ENCODE results near the gene GATAD2B. TPM values are rescaled to one million over a fixed set of nuclear protein-coding genes. Genes with fewer than 3 reads are reported as not detected.
"Not testable (repeated sequence)": the region's sequence is repeated elsewhere in the genome, so short reads cannot be mapped to it uniquely, and the experiment has no call there.

The GATAD2B gene
- total RNA-seq, 5 donors from 2014 or later (not counting 1 experiment from before 2014, with no cell fraction given), result 94.6 to 107 (median 103) TPM

GRCh38 chr1:153895866-153896265 lies 26.9 kb downstream of the GATAD2B start:
- peaks cover 2 to 30% of the 10 kb centered on the region in 2 donors for H3K36me3 ChIP-seq (ENCODE audit: control insufficient read depth in 2 of 2, extremely low read depth in 1 of 2, insufficient read depth in 1 of 2, low read length in 1 of 2)
- not testable (repeated sequence) for H3K27ac ChIP-seq (ENCODE audit: low read length); H3K4me3 ChIP-seq (ENCODE audit: control insufficient read depth in 1 of 2, extremely low read depth in 1 of 2, low read length in 1 of 2); DNase-seq; H3K9me3 ChIP-seq; H3K27me3 ChIP-seq (replicated peaks in 1 of 2; ENCODE audit: control insufficient read depth in 2 of 2, extremely low read depth in 1 of 2, insufficient read depth in 2 of 2, low read length in 1 of 2); H3K9me3 Mint-ChIP-seq; H3K4me3 Mint-ChIP-seq; H3K27me3 Mint-ChIP-seq; H3K4me1 ChIP-seq (ENCODE audit: control insufficient read depth in 1 of 2, extremely low read depth in 1 of 2, insufficient read depth in 2 of 2, low read length in 2 of 2)
- no CpG with 5 or more reads among the region's 1 CpG for WGBS (ENCODE audit: insufficient coverage)
- H3K36me3 Mint-ChIP-seq, result peaks cover 15% of the 10 kb centered on the region
- POLR2A ChIA-PET, result interaction anchor here (0.6 kb wide), 2 partner anchors 27 to 296 kb away, joined by 4 read pairs; partner anchors contain the start of gene TPM3 (in 1 of the 2)
- H3K4me1 Mint-ChIP-seq, result peaks cover 23 to 33% (median 32%) of the 10 kb centered on the region in 3 donors
- peak overlapping the region in 1 of 2 donors; percentile 48 for H3K27ac Mint-ChIP-seq
- peak in 2 of 4 experiments; percentile 38 to 40 for ATAC-seq (replicated peaks in 1 of 4)
- CTCF ChIA-PET, result interaction anchor here in 1 of 2 donors (0.6 to 0.7 kb wide), 2 partner anchors 1161 to 1625 kb away, joined by 3 read pairs; no protein-coding TSS in a partner anchor

GRCh38 chr1:153891042-153891441 lies 31.7 kb downstream of the GATAD2B start:
- H3K36me3 ChIP-seq (ENCODE audit: control insufficient read depth in 2 of 2, extremely low read depth in 1 of 2, insufficient read depth in 1 of 2, low read length in 1 of 2), result peaks cover 5 to 20% of the 10 kb centered on the region in 2 donors
- Mint-ChIP-seq H3K4me1 (peaks cover 49 to 53% (median 51%) of the 10 kb centered on the region in 3 donors), H3K36me3 (peaks cover 25% of the 10 kb centered on the region), H3K27ac (peak overlapping the region in 1 of 2 donors; percentile 16)
- 100% methylated on average over 1 of the region's 7 CpGs for whole genome bisulfite sequencing (ENCODE audit: insufficient coverage)
- H3K27me3 Mint-ChIP-seq; DNase-seq; H3K4me3 Mint-ChIP-seq; H3K9me3 ChIP-seq; ATAC-seq (replicated peaks in 1 of 4); H3K9me3 Mint-ChIP-seq; CTCF ChIA-PET; H3K27ac ChIP-seq (ENCODE audit: low read length); H3K4me3 ChIP-seq (ENCODE audit: control insufficient read depth in 1 of 2, extremely low read depth in 1 of 2, low read length in 1 of 2); H3K27me3 ChIP-seq (replicated peaks in 1 of 2; ENCODE audit: control insufficient read depth in 2 of 2, extremely low read depth in 1 of 2, insufficient read depth in 2 of 2, low read length in 1 of 2): not testable (repeated sequence)
- POLR2A ChIA-PET, result interaction anchor here in 1 of 2 donors (0.7 kb wide), 1 partner anchor 13 kb away, joined by 3 read pairs; no protein-coding TSS in a partner anchor
- peaks cover 7 to 13% of the 10 kb centered on the region in 2 experiments for H3K4me1 ChIP-seq (ENCODE audit: control insufficient read depth in 1 of 2, extremely low read depth in 1 of 2, insufficient read depth in 2 of 2, low read length in 2 of 2)

- Mint-ChIP-seq H3K9me3 (no peaks in the 10 kb centered on the region), H3K4me3 (peak overlapping the region in 2 of 3 donors; percentile 21 to 50), H3K36me3 (peaks cover 25% of the 10 kb centered on the region), H3K27ac (peak overlapping the region; percentile 24 to 80), H3K4me1 (peaks cover 54 to 58% (median 57%) of the 10 kb centered on the region in 3 donors), H3K27me3 (no peaks in the 10 kb centered on the region)
- WGBS (ENCODE audit: insufficient coverage), result no CpG with 5 or more reads among the region's 3 CpGs
- ChIA-PET POLR2A (no interaction called here), CTCF (interaction anchor here in 1 of 2 donors (0.6 to 1.0 kb wide), 3 partner anchors 9 to 98 kb away, joined by 3 to 4 read pairs (median 3); no protein-coding TSS in a partner anchor)
- H3K4me1 ChIP-seq (ENCODE audit: control insufficient read depth in 1 of 2, extremely low read depth in 1 of 2, insufficient read depth in 2 of 2, low read length in 2 of 2), result peaks cover 9 to 13% of the 10 kb centered on the region in 2 experiments
- H3K27ac ChIP-seq (ENCODE audit: low read length), result peak overlapping the region; percentile 1
- peaks cover 5 to 18% of the 10 kb centered on the region in 2 donors for H3K36me3 ChIP-seq (ENCODE audit: control insufficient read depth in 2 of 2, extremely low read depth in 1 of 2, insufficient read depth in 1 of 2, low read length in 1 of 2)
- no peaks in the 10 kb centered on the region for H3K9me3 ChIP-seq
- ATAC-seq (replicated peaks in 1 of 4), result no peak
- peak in 1 of 35 experiments; percentile 22 for DNase-seq
- no peaks in the 10 kb centered on the region for H3K27me3 ChIP-seq (replicated peaks in 1 of 2; ENCODE audit: control insufficient read depth in 2 of 2, extremely low read depth in 1 of 2, insufficient read depth in 2 of 2, low read length in 1 of 2)
- no peak overlapping the region for H3K4me3 ChIP-seq (ENCODE audit: control insufficient read depth in 1 of 2, extremely low read depth in 1 of 2, low read length in 1 of 2)
These were observed 34.2 kb downstream of the GATAD2B start for GRCh38 chr1:153888533-153888932.

GRCh38 chr1:153886127-153886526 lies 36.6 kb downstream of the GATAD2B start:
- Mint-ChIP-seq H3K27me3 (no peaks in the 10 kb centered on the region), H3K9me3 (no peaks in the 10 kb centered on the region), H3K4me1 (peaks cover 49 to 53% (median 51%) of the 10 kb centered on the region in 3 donors), H3K4me3 (no peak overlapping the region), H3K27ac (no peak overlapping the region), H3K36me3 (peaks cover 21% of the 10 kb centered on the region)
- Histone ChIP-seq H3K27ac (ENCODE audit: low read length) (no peak overlapping the region), H3K4me3 (ENCODE audit: control insufficient read depth in 1 of 2, extremely low read depth in 1 of 2, low read length in 1 of 2) (no peak overlapping the region), H3K4me1 (ENCODE audit: control insufficient read depth in 1 of 2, extremely low read depth in 1 of 2, insufficient read depth in 2 of 2, low read length in 2 of 2) (peaks cover 19 to 29% of the 10 kb centered on the region in 2 experiments), H3K9me3 (no peaks in the 10 kb centered on the region), H3K27me3 (replicated peaks in 1 of 2; ENCODE audit: control insufficient read depth in 2 of 2, extremely low read depth in 1 of 2, insufficient read depth in 2 of 2, low read length in 1 of 2) (no peaks in the 10 kb centered on the region), H3K36me3 (ENCODE audit: control insufficient read depth in 2 of 2, extremely low read depth in 1 of 2, insufficient read depth in 1 of 2, low read length in 1 of 2) (peaks cover 3 to 8% of the 10 kb centered on the region in 2 donors)
- POLR2A ChIA-PET, result no interaction called here
- DNase-seq, result no peak
- no peak for ATAC-seq (replicated peaks in 1 of 4)
- WGBS (ENCODE audit: insufficient coverage), result no CpG with 5 or more reads among the region's 3 CpGs
- CTCF ChIA-PET, result no interaction called here

GRCh38 chr1:153883223-153883622 lies 39.5 kb downstream of the GATAD2B start:
- ChIA-PET POLR2A (interaction anchor here in 1 of 2 donors (0.5 kb wide), 1 partner anchor 79 kb away, joined by 3 read pairs; no protein-coding TSS in a partner anchor), CTCF (interaction anchor here (0.5 to 0.7 kb wide), 4 partner anchors 7 to 1139 kb away, joined by 3 to 4 read pairs (median 3); no protein-coding TSS in a partner anchor)
- Mint-ChIP-seq H3K4me1 (peaks cover 37 to 46% (median 39%) of the 10 kb centered on the region in 3 donors), H3K4me3 (no peak overlapping the region), H3K27me3 (no peaks in the 10 kb centered on the region), H3K9me3 (no peaks in the 10 kb centered on the region), H3K36me3 (peaks cover 17% of the 10 kb centered on the region), H3K27ac (no peak overlapping the region)
- Histone ChIP-seq H3K27ac (ENCODE audit: low read length) (no peak overlapping the region), H3K4me1 (ENCODE audit: control insufficient read depth in 1 of 2, extremely low read depth in 1 of 2, insufficient read depth in 2 of 2, low read length in 2 of 2) (peaks cover 27 to 34% of the 10 kb centered on the region in 2 experiments), H3K9me3 (no peaks in the 10 kb centered on the region), H3K4me3 (ENCODE audit: control insufficient read depth in 1 of 2, extremely low read depth in 1 of 2, low read length in 1 of 2) (no peak overlapping the region), H3K27me3 (replicated peaks in 1 of 2; ENCODE audit: control insufficient read depth in 2 of 2, extremely low read depth in 1 of 2, insufficient read depth in 2 of 2, low read length in 1 of 2) (no peaks in the 10 kb centered on the region), H3K36me3 (ENCODE audit: control insufficient read depth in 2 of 2, extremely low read depth in 1 of 2, insufficient read depth in 1 of 2, low read length in 1 of 2) (peaks cover 3 to 5% of the 10 kb centered on the region in 2 donors)
- no peak for DNase-seq
- no peak for ATAC-seq (replicated peaks in 1 of 4)
- WGBS (ENCODE audit: insufficient coverage), result 92% methylated on average over 2 of the region's 4 CpGs

GRCh38 chr1:153882296-153882912 lies 40.4 kb downstream of the GATAD2B start:
- Histone ChIP-seq H3K27me3 (replicated peaks in 1 of 2; ENCODE audit: control insufficient read depth in 2 of 2, extremely low read depth in 1 of 2, insufficient read depth in 2 of 2, low read length in 1 of 2) (no peaks in the 10 kb centered on the region), H3K4me1 (ENCODE audit: control insufficient read depth in 1 of 2, extremely low read depth in 1 of 2, insufficient read depth in 2 of 2, low read length in 2 of 2) (peaks cover 22 to 31% of the 10 kb centered on the region in 2 experiments), H3K27ac (ENCODE audit: low read length) (no peak overlapping the region), H3K4me3 (ENCODE audit: control insufficient read depth in 1 of 2, extremely low read depth in 1 of 2, low read length in 1 of 2) (no peak overlapping the region), H3K9me3 (no peaks in the 10 kb centered on the region), H3K36me3 (ENCODE audit: control insufficient read depth in 2 of 2, extremely low read depth in 1 of 2, insufficient read depth in 1 of 2, low read length in 1 of 2) (peaks cover 0 to 5% of the 10 kb centered on the region in 2 donors)
- no CpG with 5 or more reads among the region's 3 CpGs for WGBS (ENCODE audit: insufficient coverage)
- Mint-ChIP-seq H3K4me1 (peaks cover 32 to 40% (median 38%) of the 10 kb centered on the region in 3 donors), H3K36me3 (peaks cover 18% of the 10 kb centered on the region), H3K9me3 (no peaks in the 10 kb centered on the region), H3K27me3 (no peaks in the 10 kb centered on the region), H3K27ac (no peak overlapping the region), H3K4me3 (no peak overlapping the region)
- no peak for ATAC-seq (replicated peaks in 1 of 4)
- DNase-seq, result no peak
- ChIA-PET CTCF (no interaction called here), POLR2A (no interaction called here)

Measured in T-cell (primary cell).